Stimulated activated naive CD8-positive, alpha-beta T cell treated with anti-CD3 and anti-CD28 coated beads, Interleukin-15, Interleukin-2, amounts not matched to agents 100 ng/mL and 50 ng/mL, for 24 hours (primary cell): Measurements from ENCODE around the gene PATJ.
"Not testable (repeated sequence)": the region's sequence is repeated elsewhere in the genome, so short reads cannot be mapped to it uniquely, and the experiment has no call there.

ENCODE experiments used
- H3K27ac Mint-ChIP-seq: one replicate; pipeline ENCODE4 v1.8.0; 2021; ENCODE audit warnings: mild to moderate bottlenecking, mixed read lengths
- H3K27me3 Mint-ChIP-seq: one replicate; pipeline ENCODE4 v1.8.0; 2021; ENCODE audit warnings: mixed read lengths
- H3K36me3 Mint-ChIP-seq: one replicate; pipeline ENCODE4 v1.8.0; 2021; ENCODE audit warnings: low read depth, mixed read lengths
- H3K4me1 Mint-ChIP-seq: one replicate; pipeline ENCODE4 v1.8.0; 2021; ENCODE audit warnings: low read depth, mixed read lengths
- H3K4me3 Mint-ChIP-seq: one replicate; pipeline ENCODE4 v1.8.0; 2021; ENCODE audit warnings: mild to moderate bottlenecking, mixed read lengths
- H3K9me3 Mint-ChIP-seq: one replicate; pipeline ENCODE4 v1.8.0; 2021; ENCODE audit warnings: mixed read lengths

The PATJ gene

GRCh38 chr1:62183164-62184020 lies 441.1 kb downstream of the PATJ start:
- H3K36me3 Mint-ChIP-seq, H3K4me1 Mint-ChIP-seq, H3K9me3 Mint-ChIP-seq, H3K27me3 Mint-ChIP-seq, H3K4me3 Mint-ChIP-seq, H3K27ac Mint-ChIP-seq: not testable (repeated sequence)

- no peaks in the 10 kb centered on the region for H3K27me3 Mint-ChIP-seq
- no peaks in the 10 kb centered on the region for H3K36me3 Mint-ChIP-seq
- H3K4me1 Mint-ChIP-seq, result no peaks in the 10 kb centered on the region
- no peaks in the 10 kb centered on the region for H3K9me3 Mint-ChIP-seq
- H3K27ac Mint-ChIP-seq, result no peak overlapping the region
- H3K4me3 Mint-ChIP-seq, result no peak overlapping the region
Measured at GRCh38 chr1:62184336-62184735, 442.1 kb downstream of the PATJ start.

GRCh38 chr1:62185233-62185632 lies 443.0 kb downstream of the PATJ start:
- H3K4me1 Mint-ChIP-seq, H3K4me3 Mint-ChIP-seq, H3K36me3 Mint-ChIP-seq, H3K9me3 Mint-ChIP-seq, H3K27ac Mint-ChIP-seq, H3K27me3 Mint-ChIP-seq: not testable (repeated sequence)

- Mint-ChIP-seq H3K9me3 (no peaks in the 10 kb centered on the region), H3K27ac (no peak overlapping the region), H3K4me3 (no peak overlapping the region), H3K36me3 (no peaks in the 10 kb centered on the region), H3K27me3 (no peaks in the 10 kb centered on the region), H3K4me1 (no peaks in the 10 kb centered on the region)
Measured at GRCh38 chr1:62185677-62186076, 443.4 kb downstream of the PATJ start.

GRCh38 chr1:62187548-62187947 lies 445.3 kb downstream of the PATJ start:
- H3K9me3 Mint-ChIP-seq, result no peaks in the 10 kb centered on the region
- H3K36me3 Mint-ChIP-seq, result no peaks in the 10 kb centered on the region
- H3K27ac Mint-ChIP-seq, result no peak overlapping the region

GRCh38 chr1:62188111-62188510 lies 445.8 kb downstream of the PATJ start:
- H3K4me1 Mint-ChIP-seq, result no peaks in the 10 kb centered on the region
- no peaks in the 10 kb centered on the region for H3K9me3 Mint-ChIP-seq
- no peak overlapping the region for H3K4me3 Mint-ChIP-seq
- H3K27ac Mint-ChIP-seq, result no peak overlapping the region
- H3K27me3 Mint-ChIP-seq, result peaks cover 6% of the 10 kb centered on the region
- no peaks in the 10 kb centered on the region for H3K36me3 Mint-ChIP-seq

More at GRCh38 chr1:62187548-62187947, 445.3 kb downstream of the PATJ start:
- H3K4me3 Mint-ChIP-seq, result no peak overlapping the region
- no peaks in the 10 kb centered on the region for H3K4me1 Mint-ChIP-seq
- H3K27me3 Mint-ChIP-seq, result peaks cover under 1% of the 10 kb centered on the region

GRCh38 chr1:62194651-62195544 lies 452.6 kb downstream of the PATJ start, which contains the start of gene L1TD1:
Gene L1TD1 (plus strand): TSS chr1:62194849. CDS start chr1:62206629, 11,780 bp downstream.
- peaks cover 38% of the 10 kb centered on the region for H3K27me3 Mint-ChIP-seq
- no peak within 1 kb of the TSS for H3K27ac Mint-ChIP-seq
- peaks cover 7% of the 10 kb centered on the region for H3K4me1 Mint-ChIP-seq
- no peaks in the 10 kb centered on the region for H3K36me3 Mint-ChIP-seq
- peak within 1 kb of the TSS; percentile 60 for H3K4me3 Mint-ChIP-seq
- H3K9me3 Mint-ChIP-seq, result no peaks in the 10 kb centered on the region

- Mint-ChIP-seq H3K4me1 (peaks cover 7% of the 10 kb centered on the region), H3K27me3 (peaks cover 38% of the 10 kb centered on the region), H3K27ac (no peak overlapping the region), H3K9me3 (no peaks in the 10 kb centered on the region), H3K4me3 (peak overlapping the region; percentile 15), H3K36me3 (no peaks in the 10 kb centered on the region)
Measured at GRCh38 chr1:62196086-62196690, 453.9 kb downstream of the PATJ start.

GRCh38 chr1:62198069-62198780 lies 455.9 kb downstream of the PATJ start:
- Mint-ChIP-seq H3K9me3 (no peaks in the 10 kb centered on the region), H3K27me3 (peaks cover 30% of the 10 kb centered on the region), H3K36me3 (no peaks in the 10 kb centered on the region), H3K4me3 (no peak overlapping the region), H3K4me1 (peaks cover 7% of the 10 kb centered on the region), H3K27ac (no peak overlapping the region)

- Mint-ChIP-seq H3K27me3 (peaks cover 26% of the 10 kb centered on the region), H3K27ac (no peak overlapping the region), H3K4me3 (no peak overlapping the region), H3K4me1 (peaks cover 7% of the 10 kb centered on the region), H3K36me3 (no peaks in the 10 kb centered on the region), H3K9me3 (no peaks in the 10 kb centered on the region)
Measured at GRCh38 chr1:62198781-62199125, 456.5 kb downstream of the PATJ start.

GRCh38 chr1:62207187-62207586 lies 464.9 kb downstream of the PATJ start:
- no peak overlapping the region for H3K27ac Mint-ChIP-seq

GRCh38 chr1:62208087-62208486 lies 465.8 kb downstream of the PATJ start:
- H3K4me1 Mint-ChIP-seq, result no peaks in the 10 kb centered on the region
- no peak overlapping the region for H3K4me3 Mint-ChIP-seq
- peaks cover 4% of the 10 kb centered on the region for H3K36me3 Mint-ChIP-seq
- H3K9me3 Mint-ChIP-seq, result peaks cover 23% of the 10 kb centered on the region
- H3K27ac Mint-ChIP-seq, result no peak overlapping the region
- H3K27me3 Mint-ChIP-seq, result peaks cover 11% of the 10 kb centered on the region

More at GRCh38 chr1:62207187-62207586, 464.9 kb downstream of the PATJ start:
- Mint-ChIP-seq H3K27me3 (peaks cover 11% of the 10 kb centered on the region), H3K36me3 (peaks cover 4% of the 10 kb centered on the region), H3K4me1 (no peaks in the 10 kb centered on the region), H3K9me3 (peaks cover 23% of the 10 kb centered on the region), H3K4me3 (no peak overlapping the region)

- H3K9me3 Mint-ChIP-seq, result peaks cover 23% of the 10 kb centered on the region
- peaks cover 11% of the 10 kb centered on the region for H3K27me3 Mint-ChIP-seq
- H3K4me3 Mint-ChIP-seq, result no peak overlapping the region
- H3K36me3 Mint-ChIP-seq, result peaks cover 4% of the 10 kb centered on the region
- no peaks in the 10 kb centered on the region for H3K4me1 Mint-ChIP-seq
- H3K27ac Mint-ChIP-seq, result no peak overlapping the region
Measured at GRCh38 chr1:62208970-62209369, 466.7 kb downstream of the PATJ start.

- peaks cover 4% of the 10 kb centered on the region for H3K36me3 Mint-ChIP-seq
- H3K27ac Mint-ChIP-seq, result no peak overlapping the region
- no peak overlapping the region for H3K4me3 Mint-ChIP-seq
- no peaks in the 10 kb centered on the region for H3K4me1 Mint-ChIP-seq
- H3K9me3 Mint-ChIP-seq, result peaks cover 23% of the 10 kb centered on the region
- H3K27me3 Mint-ChIP-seq, result peaks cover 11% of the 10 kb centered on the region
Measured at GRCh38 chr1:62209931-62210595, 467.8 kb downstream of the PATJ start.
